ENCODE measurements around the gene EPAS1.

Gene EPAS1

DNA sequence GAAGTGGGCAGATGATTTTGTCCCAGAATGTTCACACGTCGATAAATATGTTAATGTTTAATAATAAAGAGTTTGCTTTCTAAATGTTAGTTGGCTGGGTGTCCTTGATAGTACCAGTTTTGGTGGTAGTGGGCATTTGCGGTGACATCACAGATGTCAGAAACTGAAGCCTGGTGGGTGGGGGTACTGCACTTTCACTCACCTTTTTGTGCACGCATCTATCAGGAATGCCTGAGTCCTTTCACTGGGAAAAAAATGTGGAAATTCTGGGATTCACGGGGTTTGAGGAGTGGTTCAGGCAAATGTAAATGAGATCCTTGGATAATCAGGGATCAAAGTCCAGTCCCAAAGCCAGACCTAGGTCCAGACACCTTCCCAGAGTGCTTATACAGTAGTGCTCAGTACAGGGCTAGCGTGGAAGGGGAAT is 3.2 kb downstream of the EPAS1 start:
- no peak for DNase-seq (ENCODE audit: low read depth in 1 of 2, low spot score in 1 of 2)

DNA sequence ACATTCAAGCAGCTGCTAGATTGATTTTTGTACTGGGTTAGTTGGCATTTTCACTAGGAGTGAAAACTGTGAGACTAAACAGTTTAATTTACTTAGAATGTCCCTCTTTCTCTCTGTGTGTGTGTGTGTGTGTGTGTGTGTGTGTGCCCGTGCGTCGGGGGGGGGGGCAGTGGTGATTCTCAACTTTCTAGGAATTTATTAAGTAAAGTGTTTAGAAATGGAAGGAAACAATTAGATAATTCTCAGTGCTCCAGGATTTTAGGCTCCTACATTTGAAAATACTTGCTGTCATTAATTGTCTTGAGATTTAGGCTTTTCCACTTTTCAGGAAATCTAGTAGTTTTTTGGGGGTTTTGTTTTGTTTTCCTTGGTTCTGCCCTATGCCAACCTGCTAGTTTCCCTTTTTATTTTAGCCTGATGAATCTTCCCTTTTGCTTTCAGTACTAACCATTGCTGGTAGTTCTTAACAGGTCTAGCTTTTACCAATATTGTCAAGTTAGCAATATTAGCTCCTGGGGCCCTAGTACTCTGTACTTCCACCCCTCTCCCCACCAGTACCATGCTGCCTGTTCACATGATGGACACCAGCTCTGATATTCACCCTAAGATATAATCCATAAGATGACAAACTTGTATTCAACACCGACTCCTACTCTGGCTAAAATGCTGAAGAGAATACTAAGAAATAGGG is 4.9 kb downstream of the EPAS1 start:
- DNase-seq (ENCODE audit: low read depth in 1 of 2, low spot score in 1 of 2), result no peak

DNA sequence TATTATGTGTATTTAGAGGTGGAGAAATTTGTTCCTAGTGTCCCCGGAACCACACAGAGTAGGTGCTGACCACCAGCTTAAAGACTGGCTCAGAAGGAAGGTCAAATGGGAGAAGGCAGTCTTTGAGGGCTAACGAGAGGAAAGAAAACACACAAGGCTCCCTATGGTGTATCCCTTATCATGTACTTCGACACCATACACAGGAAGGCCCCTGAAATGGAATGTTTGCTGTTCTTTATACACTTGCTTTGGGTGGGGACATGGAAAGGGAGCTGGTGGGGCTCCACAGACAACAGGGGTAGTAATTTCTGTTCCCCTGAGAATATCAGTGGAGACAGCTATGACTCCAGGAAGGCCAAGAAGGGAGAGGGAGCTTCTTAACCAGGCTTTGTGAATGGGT is 6.0 kb downstream of the EPAS1 start:
- no peak for DNase-seq (ENCODE audit: low read depth in 1 of 2, low spot score in 1 of 2)

DNA sequence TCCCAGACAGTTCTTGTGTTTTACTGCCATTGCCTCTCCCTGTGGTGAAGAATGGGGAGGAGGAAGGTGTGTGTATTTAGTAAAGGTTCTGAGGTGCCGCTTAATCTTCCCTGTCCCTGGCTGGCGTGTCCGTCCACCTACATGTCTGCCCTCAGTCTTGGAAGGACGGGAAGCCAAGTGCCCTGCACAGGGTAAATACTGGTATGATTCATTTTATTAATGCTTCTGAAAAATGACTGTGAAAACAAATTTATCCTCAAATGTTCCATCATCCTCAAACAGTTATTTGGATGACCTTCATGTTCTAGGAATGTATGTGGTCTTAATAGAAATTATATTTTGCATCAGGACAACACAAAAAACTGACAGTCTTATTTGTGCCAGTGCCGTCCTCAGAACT is 6.6 kb downstream of the EPAS1 start:
- no peak for DNase-seq (ENCODE audit: low read depth in 1 of 2, low spot score in 1 of 2)

DNA sequence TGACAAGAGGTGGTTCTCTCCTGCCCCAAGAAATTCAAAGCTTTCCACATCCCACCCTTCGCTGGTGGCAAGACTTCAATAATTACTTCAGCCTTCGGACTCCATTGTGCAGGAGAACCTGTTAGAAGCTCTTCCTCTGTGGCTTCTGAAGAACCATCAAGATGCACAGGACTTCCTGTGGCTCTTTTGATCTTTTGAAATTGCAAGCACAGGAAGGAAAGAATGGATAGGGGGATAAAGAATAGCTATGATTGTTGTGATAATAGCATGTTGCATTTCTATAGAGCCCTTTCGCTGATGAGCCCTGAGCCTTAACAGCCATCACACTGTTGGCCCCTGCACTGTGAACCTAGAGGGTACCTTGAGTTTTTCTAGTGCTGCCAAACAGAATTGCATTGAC is 7.4 kb downstream of the EPAS1 start:
- DNase-seq (ENCODE audit: low read depth in 1 of 2, low spot score in 1 of 2), result no peak

DNA sequence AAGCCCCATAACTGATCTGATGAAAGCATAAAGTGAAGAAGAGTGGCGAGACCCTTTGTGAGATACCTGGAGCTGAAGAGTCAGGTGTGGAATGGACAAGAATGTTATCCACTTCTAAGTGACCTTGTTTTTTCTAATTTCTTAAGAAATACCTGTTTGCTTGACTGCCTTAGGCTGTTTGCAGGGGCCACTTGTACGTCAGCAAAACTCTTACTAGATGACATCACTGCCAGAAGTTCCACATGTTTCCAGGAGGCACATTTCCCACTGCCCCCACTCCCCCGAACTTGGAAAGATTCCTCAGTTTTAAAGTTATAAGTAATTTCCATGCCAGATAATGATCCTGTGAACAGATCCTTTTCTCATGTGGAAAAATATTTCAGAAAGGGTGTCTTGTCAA is 8.0 kb downstream of the EPAS1 start:
- DNase-seq (ENCODE audit: low read depth in 1 of 2, low spot score in 1 of 2), result no peak

DNA sequence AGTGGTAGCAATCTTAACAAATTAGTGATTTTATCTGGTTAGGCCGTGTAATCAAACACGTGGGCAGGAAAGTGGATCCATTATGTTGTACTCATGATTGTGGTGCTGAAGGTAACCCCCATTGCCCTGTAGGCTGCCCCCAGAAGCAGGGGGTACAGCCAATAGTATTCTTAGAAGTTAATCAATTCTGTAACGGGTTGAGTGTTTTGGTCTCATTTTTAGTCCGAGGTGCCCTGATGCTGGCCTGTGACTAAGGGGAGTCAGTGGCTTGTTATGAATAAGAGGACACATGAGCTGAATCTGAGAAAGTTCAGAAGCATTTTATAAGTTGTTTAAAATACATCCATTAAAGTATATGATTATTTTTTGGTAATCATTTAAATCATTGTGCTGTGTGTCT is 8.6 kb downstream of the EPAS1 start:
- DNase-seq (ENCODE audit: low read depth in 1 of 2, low spot score in 1 of 2), result no peak

DNA sequence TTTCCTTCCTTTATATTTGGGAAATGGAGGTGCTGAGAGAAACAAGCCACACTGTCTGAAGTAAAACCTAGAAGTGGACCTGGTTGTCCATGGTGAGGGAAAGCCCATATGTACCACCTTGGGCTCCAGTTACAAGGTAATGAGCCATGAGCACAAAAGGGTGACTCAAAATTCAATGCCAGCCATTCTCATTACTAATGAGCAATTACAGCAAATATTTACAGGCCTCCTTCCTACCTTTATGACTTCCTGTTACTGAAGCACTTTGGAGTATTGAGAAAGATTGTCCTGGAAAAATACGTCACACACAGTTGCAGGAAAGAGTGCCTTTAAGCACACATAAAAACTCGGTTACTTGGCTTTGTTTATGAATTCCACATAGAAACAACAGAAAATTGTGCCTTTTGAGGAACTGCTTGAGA is 9.1 kb downstream of the EPAS1 start:
- DNase-seq (ENCODE audit: low read depth in 1 of 2, low spot score in 1 of 2), result no peak

DNA sequence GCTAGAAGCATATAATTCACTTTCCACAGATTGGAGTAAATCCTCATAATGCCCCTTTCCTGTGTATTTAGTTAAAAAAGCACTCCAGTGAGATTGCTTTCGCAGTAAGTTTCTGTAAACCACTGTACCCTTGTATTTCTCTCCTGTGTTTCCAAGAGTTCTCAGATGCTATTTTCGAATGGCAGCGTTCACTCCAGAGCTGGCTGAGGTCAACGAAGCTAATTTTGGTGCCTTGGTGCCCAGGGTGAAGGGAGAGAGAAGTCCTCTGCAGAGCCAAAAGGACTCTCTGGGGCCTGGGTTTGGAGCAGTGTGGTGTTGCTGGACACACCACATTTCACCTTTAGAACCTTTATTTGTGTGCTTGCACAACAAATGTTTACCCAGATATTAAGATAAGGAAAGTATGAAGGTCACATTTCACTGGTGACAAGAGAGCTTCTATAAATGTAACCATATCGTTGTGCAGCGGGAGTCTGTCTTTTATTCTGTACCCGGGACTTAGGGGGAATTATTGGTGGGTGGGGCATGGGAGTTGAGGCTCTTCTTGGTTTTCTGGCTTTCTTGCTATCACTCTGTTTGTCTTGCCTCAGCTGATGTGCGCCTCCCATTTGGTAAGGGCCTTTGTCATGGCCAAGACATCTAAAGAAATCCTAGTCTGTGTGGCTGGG is 9.9 kb downstream of the EPAS1 start:
- DNase-seq (ENCODE audit: low read depth in 1 of 2, low spot score in 1 of 2), result no peak

DNA sequence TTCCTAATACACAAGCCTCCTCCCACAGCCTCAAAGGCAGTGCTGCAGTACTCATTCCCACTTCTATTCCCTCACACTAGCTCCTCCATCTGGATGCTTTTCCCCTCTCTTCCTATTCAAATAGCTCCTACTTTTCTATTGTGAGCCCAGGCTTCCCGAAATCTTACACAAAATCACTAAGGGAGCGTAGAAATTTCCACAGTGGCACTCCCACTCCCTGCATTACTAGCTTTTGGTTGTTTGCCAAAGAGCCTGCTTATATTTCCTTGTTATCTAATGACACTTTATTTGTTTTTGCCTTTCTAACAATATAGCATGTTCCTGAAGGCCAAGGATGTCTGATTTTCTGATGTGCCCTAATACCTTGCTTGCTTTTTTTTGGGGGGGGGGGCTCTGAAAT is 10.9 kb downstream of the EPAS1 start:
- DNase-seq (ENCODE audit: low read depth in 1 of 2, low spot score in 1 of 2), result no peak

DNA sequence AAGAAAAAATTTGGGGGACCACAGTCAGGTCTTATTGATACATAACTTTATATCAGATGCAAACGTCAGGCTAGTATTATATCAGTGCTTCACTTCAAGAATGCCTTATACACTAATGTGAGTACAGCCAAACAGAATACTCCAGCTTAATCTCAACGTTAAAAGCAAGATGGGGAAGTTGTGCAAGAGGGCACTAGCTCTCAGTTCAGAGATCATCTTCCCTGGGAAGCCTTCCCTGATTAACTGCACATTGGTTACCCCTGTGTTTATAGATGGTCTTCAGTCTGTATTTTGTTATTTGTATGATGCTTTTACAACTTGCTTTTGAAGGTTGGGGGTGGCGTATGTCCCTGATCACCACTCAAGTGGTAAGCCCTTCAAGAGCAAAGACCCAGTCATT is 11.4 kb downstream of the EPAS1 start:
- no peak for DNase-seq (ENCODE audit: low read depth in 1 of 2, low spot score in 1 of 2)

DNA sequence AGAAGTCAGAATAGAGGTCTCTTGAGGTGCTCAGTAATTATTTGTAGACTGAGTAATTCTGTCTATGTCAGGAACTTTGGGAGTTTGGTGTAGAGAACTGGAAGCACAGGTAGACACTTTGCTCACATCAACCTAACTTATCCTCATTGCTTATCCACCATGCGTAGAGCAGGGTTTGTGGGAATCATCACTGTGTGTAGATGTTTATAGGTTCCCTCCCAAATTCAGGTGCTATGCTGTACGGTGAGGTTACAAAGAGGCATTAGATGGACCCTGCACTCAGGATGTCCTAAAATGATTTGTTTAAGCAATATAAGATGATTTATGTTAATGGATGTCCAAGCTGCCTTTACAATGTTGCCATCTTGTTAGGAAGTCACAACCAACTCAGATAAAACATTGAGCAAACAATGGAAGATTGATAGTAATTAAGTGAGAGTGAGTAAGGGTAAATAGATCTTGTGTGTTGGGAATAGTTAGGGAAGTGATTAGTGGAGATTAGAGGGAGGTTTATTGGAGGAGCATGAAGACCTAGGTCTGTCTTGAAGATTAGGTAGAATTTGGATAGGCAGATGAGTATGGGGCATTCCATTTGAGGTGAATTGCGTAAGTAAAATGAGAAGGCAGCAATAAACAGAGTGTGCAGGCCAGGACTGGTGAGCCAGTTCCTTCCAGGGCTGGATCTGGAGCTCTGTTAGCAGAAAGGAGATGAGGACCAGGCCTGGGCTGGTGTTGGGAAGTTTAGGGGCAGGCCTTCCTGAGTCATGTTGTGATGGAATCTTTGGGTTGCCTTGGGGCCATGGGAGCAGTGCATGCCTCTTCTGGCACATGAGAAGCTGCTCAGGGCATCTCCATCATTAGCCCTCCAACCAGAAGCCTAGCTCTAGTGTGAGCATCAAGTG is 12.1 kb downstream of the EPAS1 start:
- DNase-seq (ENCODE audit: low read depth in 1 of 2, low spot score in 1 of 2), result no peak

DNA sequence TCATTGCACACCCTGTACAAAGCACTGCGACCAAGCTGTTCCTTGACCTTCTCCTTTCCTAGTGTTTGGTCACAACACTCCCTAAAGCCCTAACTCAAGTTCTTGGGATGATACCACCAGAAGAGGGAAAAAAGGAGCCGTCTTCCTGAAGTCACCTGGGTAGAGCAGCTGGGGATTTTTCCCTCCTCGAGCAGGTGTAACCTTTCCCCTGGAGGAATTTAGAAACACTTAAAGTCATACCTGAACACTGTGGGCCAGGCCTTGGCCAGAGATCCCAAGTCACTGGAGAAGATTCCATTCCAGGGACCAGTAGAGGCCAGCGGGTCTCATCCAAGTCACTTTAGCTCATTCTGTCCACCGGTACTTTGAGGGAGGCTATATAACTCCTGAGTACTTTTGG is 13.2 kb downstream of the EPAS1 start:
- DNase-seq (ENCODE audit: low read depth in 1 of 2, low spot score in 1 of 2), result no peak

DNA sequence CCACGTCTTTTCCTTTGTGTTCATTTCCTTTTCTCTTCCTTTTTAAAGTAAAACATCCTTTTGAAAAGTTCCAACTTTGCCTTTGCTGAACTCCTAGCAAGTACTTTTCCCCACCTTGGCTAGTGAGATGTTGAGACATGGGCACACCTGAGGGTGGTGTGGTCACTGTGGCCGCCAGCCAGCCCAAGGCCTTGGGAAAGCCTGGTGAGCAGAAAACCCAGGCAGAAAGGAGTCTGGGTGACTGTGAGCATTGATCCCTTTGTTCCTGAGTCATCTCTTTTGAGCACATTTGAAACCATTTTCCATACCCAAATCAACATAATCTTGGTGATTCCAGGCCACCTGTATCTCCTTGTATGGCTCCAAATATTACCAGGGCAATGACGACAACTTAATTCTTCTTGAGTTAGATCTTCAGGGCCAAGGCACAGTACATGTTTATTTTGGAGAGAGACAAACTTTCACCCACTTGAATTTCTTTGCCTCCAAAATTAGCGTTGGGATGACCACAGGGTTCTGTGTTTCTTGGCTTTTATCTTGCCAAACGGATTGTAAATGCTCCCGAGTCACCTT is 14.5 kb downstream of the EPAS1 start:
- no peak for DNase-seq (ENCODE audit: low read depth in 1 of 2, low spot score in 1 of 2)

DNA sequence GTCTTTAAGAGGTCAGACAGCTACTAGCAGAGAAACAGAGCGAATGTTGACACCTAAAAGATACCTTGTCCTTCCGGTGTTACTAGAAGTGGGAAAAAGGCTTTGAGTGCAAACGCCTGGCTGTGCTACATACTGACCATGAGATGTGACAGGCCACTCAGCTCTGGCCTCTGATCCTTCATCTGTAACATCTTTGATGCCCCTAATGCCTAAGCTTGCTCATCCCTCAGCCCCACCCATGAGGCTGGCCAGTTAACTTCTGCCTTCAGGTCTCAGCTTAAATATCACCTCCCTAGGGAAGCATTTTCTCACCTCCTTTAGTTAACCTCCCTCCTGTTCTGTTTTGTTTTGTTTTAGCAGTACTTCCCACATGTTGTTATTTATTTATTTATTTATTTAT is 15.9 kb downstream of the EPAS1 start:
- DNase-seq (ENCODE audit: low read depth in 1 of 2, low spot score in 1 of 2), result no peak

DNA sequence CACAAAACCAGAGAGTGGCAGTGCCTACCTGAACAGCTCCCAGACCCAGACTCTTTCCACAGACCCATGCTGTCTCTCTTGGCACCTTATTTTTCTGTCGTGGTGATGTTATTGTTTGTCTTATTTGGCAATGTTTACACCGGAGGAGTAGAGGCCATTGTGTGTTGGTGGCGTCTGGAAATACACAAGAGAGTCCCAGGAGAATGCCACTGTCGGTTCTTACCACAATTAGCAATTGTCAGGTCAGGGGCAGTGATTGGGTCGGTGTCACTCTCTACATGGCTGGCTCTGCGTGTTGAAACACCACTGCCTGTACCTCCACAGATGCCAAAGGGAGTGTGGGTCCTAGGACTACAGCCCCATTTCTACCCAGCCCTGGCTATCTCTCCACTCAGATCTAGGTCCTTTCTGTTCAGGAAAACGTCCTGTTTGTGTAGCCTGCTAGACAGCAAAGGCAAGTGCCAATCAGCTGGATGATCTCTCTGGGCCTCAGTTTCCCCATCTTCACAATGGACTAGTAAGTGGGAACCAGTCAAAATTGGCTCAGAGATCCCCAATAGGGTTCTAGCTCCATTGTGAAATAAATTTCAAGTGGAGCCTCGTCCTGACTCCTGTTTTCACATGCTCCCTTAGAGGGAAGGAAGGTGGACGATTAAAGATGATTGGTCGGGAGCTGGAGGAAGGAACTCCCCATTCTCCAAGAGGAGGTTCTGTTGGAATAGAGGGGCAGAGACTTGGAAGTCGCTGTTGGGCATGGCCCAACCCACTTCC is 17.0 kb downstream of the EPAS1 start:
- no peak for DNase-seq (ENCODE audit: low read depth in 1 of 2, low spot score in 1 of 2)

DNA sequence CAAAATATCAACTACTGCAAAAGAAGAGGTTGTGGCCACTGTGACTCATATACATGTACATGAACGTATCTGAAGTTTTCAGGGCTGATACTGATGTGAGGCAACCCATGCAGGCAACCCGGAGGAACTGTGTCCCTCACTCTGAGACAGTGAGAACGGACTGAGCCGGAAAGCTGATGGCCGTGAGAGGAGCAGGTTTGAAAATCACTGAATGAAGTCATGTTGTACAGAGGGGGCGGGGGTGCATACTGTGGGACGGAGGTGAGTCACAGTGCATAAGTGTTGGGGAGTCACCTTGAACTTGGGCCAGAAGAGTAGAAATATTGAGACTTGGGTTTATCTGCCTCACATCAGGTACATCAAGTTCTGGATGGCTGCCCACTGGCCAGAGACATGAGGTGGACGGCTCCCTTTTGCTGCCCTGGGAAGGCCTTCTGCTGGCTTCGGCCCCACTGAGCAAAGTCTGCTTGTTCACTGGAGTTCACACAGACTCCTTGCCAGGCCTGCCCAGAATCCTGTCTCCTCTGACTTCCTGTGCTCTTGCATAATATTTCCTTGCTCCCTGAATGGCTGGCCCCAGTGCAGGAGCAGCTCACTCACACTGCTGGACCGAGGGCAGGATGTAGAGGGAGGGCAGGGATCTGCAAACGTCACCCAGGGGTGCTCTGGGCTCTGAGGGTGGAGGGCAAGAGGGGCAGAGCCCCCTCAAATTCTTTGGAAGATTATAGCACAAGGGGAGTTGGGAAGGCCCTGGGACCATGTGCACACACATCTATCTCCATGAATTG is 18.1 kb downstream of the EPAS1 start:
- DNase-seq (ENCODE audit: low read depth in 1 of 2, low spot score in 1 of 2), result no peak

DNA sequence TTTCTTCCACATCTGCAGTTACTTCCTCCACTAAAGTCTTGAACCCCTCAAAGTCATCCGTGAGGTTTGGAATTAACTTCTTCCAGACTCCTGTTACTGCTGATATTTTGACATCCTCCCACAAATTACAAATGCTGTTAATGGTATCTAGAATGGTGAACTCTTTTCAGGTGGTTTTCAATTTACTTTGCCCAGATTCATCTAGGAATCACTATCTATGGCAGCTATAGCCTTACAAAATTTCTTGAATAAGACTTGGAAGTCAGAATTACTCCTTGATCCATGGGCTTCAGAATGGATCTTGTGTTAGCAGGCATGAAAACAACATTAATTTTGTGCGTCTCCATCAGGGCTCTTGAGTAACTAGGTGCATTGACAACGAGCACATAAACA is 19.9 kb downstream of the EPAS1 start:
- DNase-seq (ENCODE audit: low read depth in 1 of 2, low spot score in 1 of 2), result no peak

DNA sequence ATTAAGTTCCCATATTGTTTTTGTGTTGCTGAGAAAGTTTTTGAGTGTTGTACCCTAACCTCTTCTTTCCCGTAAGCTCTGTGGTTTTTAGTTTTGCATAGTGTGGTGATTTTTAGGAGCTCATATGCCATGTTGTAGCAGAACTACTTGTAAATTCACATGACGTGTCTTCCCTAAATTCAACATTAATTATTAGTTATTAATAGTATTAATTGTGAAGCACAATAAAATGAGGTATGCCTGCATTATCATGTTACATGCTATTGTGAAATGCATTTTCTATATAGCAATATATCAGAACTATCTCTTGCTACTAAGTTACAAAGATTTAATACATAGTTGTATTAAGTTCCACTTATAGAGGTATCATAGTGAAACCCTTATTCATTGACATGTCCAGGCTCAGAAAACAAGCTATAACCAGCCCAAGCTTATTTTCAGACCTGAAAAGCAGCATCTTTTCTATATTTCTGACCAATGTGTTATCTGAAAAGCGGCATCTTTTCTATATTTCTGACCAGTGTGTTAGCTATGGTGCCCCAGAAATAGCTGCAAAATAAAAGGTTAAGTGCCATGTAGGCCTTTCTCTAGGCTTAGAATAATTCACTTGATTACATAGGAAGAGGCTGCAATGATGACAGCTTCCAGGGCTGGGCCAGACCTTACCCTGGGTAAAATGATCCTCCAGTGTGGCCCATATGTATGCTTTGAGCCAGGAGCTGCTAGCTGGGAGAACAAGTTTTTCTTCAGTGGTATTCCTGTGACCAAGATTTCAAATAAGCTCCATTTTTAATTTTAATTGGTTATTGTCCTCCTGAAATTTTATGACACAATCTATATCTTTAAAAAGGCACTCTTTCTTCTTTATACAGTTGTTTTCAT is 21.6 kb downstream of the EPAS1 start:
- DNase-seq (ENCODE audit: low read depth in 1 of 2, low spot score in 1 of 2), result no peak
